ENCODE data around the gene LMBR1L.

Gene LMBR1L

GRCh38 chr12:49110464-49111155, at the start of gene LMBR1L:
Gene LMBR1L (minus strand): TSS chr12:49110847. CDS start chr12:49110555, 292 bp downstream.
- Histone ChIP-seq H3K4me3 (peak within 1 kb of the TSS; percentile 93), H3K36me3 (peaks cover 0 to 15% (median 9%) of the 10 kb centered on the region in 3 donors), H3K27ac (peak within 1 kb of the TSS; percentile 99), H3K4me1 (peaks cover 0 to 46% (median 36%) of the 10 kb centered on the region in 4 donors), H3K27me3 (no peaks in the 10 kb centered on the region), H3K9me3 (no peaks in the 10 kb centered on the region)
- TF ChIP-seq CTCF (IDR thresholded peaks at IDR 0.05), result peak; percentile 61 to 81
- peak; percentile 98 to 99 for DNase-seq
- intact Hi-C loops (cut with DNase I; ENCODE audit: low total_unique reads), result loop anchor here (10.0 kb wide), 1 partner anchor 46 kb away; the partner anchor contains the start of genes KMT2D and RHEBL1

- H3K9me3 ChIP-seq, result no peaks in the 10 kb centered on the region
- no peak for TF ChIP-seq CTCF (IDR thresholded peaks at IDR 0.05)
- no peaks in the 10 kb centered on the region for H3K36me3 ChIP-seq
- no peak overlapping the region for H3K4me3 ChIP-seq
- no peak for DNase-seq
- intact Hi-C loops (cut with DNase I; ENCODE audit: low total_unique reads), result no loop called here
- H3K27ac ChIP-seq, result no peak overlapping the region
- no peaks in the 10 kb centered on the region for H3K4me1 ChIP-seq
- no peaks in the 10 kb centered on the region for H3K27me3 ChIP-seq
These were observed 49.8 kb upstream of the LMBR1L start for GRCh38 chr12:49160399-49160798.

GRCh38 chr12:49154221-49154620, 43.6 kb upstream of the LMBR1L start:
- intact Hi-C loops (cut with DNase I; ENCODE audit: low total_unique reads), result no loop called here
- DNase-seq, result no peak
- Histone ChIP-seq H3K27ac (no peak overlapping the region), H3K4me1 (no peaks in the 10 kb centered on the region), H3K27me3 (no peaks in the 10 kb centered on the region), H3K4me3 (no peak overlapping the region), H3K9me3 (no peaks in the 10 kb centered on the region), H3K36me3 (no peaks in the 10 kb centered on the region)
- TF ChIP-seq CTCF (IDR thresholded peaks at IDR 0.05), result no peak

- Histone ChIP-seq H3K4me3 (no peak overlapping the region), H3K36me3 (no peaks in the 10 kb centered on the region), H3K27ac (no peak overlapping the region), H3K4me1 (no peaks in the 10 kb centered on the region), H3K9me3 (no peaks in the 10 kb centered on the region), H3K27me3 (no peaks in the 10 kb centered on the region)
- no peak for DNase-seq
- intact Hi-C loops (cut with DNase I; ENCODE audit: low total_unique reads), result no loop called here
- TF ChIP-seq CTCF (IDR thresholded peaks at IDR 0.05), result no peak
These were observed 36.7 kb upstream of the LMBR1L start for GRCh38 chr12:49147384-49147783.

- Histone ChIP-seq H3K36me3 (no peaks in the 10 kb centered on the region), H3K4me3 (no peak overlapping the region), H3K4me1 (no peaks in the 10 kb centered on the region), H3K9me3 (no peaks in the 10 kb centered on the region), H3K27ac (no peak overlapping the region), H3K27me3 (no peaks in the 10 kb centered on the region)
- intact Hi-C loops (cut with DNase I; ENCODE audit: low total_unique reads), result no loop called here
- DNase-seq, result no peak
- no peak for TF ChIP-seq CTCF (IDR thresholded peaks at IDR 0.05)
These were observed 35.8 kb upstream of the LMBR1L start for GRCh38 chr12:49146406-49146805.
